SW480 (cell line): ENCODE data around the gene ZNF385C.
A peak's percentile ranks its signal among the peaks of the same experiment; 100 is the strongest.
"Not testable (repeated sequence)": the region's sequence is repeated elsewhere in the genome, so short reads cannot be mapped to it uniquely, and the experiment has no call there.

Source experiments
- DNase-seq: peaks from one replicate; pipeline ENCODE4 v3.0.0-alpha.2; 2016; ENCODE audit warnings: low spot score

ZNF385C gene

DNA sequence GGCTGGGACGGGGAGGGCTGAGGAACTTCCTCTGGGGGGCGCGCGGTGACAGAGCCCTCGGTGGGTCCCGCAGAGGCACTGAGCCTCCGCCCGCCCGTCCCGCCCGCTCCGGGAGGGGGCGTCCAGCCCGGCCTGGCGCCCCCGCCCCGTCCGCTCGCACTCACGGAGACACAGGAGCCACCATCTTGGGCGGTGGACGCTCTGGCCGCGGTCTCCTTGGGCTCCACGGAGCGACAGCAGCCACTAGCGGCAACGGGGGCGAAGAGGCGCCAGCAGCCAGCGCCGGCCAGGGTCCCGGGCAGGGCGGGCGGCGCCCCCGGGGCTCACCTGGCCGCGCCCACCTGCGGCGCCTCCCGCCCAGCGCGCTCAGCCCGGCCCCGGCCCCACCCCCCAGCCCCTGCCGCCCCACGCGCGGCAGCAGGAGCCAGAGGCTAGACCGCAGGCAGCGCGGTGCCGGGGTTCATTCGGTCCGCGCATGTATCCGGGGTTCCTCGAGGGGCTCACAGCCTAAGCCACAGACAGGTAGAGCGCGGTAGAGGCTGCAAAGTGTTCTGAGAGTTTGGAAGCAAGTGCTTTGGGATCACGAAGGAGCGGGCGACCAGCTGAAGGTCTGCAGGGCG lies 47.8 kb downstream of the ZNF385C start, which contains the start of gene C17orf113:
Gene C17orf113, minus strand, starts transcription at position 209 of the 620 bp plus-strand sequence. CDS start 7,225 bp downstream, outside the sequence.
- DNase-seq, result peak; percentile 66

DNA sequence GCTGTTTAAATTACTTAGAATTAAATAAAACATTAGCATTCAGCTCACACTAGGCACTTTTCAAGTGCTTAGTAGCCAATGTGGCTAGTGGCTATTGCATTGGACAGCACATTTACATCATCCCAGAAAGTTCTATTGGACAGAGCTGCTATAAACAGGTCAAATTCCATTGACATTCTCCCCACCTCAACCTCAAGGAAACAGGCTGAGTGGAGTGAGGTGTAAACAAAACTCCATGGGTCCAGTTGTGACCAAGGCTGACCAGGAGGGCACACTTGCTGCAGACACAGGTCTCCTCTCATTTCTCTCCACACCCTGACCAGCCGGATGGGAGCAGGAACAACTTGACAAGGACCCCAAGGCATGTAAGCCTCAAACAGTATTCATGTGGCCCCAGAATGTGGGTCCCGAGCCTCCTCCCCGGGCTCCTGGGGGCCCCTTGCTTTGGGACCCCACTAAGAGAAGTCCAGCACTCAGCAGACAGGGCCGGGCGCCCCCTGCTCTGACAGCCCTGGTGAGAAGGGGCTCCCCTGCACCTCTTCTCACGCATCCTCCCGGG lies 48.4 kb downstream of the ZNF385C start:
- DNase-seq, result peak; percentile 36

DNA sequence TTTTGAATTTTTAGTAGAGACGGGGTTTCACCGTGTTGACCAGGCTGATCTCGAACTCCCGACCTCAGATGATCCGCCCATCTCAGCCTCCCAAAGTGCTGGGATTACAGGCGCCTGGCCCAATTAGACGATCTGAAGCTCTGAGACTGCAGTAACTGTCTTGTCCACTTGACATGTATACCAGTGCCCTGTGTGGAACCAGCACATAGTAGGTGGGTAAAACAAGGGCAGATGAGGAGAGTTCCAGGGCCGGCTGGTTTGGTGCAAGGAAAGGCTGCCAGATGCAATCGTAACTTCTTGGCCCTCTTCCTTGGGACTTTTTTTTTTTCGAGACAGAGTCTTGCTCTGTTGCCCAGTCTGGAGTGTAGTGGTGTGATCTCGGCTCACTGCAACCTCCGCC lies 50.9 kb downstream of the ZNF385C start:
- no peak for DNase-seq

DNA sequence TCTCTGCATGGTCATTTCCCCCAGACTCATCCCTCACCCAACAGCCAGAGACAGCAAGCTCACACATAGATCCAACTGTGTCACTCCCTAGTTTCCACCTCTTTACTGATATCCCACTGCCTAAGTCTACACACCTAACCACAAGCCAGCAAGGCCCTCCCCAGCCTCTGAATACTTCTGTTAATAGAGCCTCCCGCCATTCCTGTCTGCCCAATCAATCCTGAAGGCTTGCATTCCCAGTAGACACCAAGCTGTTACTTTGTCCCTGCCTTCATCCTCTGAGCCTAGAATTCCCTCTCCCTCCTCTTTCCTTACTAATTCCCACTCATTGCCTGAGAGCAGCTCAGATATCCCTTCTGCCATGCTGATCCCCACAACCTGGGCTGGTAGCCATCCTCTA lies 52.6 kb downstream of the ZNF385C start:
- DNase-seq, result no peak

DNA sequence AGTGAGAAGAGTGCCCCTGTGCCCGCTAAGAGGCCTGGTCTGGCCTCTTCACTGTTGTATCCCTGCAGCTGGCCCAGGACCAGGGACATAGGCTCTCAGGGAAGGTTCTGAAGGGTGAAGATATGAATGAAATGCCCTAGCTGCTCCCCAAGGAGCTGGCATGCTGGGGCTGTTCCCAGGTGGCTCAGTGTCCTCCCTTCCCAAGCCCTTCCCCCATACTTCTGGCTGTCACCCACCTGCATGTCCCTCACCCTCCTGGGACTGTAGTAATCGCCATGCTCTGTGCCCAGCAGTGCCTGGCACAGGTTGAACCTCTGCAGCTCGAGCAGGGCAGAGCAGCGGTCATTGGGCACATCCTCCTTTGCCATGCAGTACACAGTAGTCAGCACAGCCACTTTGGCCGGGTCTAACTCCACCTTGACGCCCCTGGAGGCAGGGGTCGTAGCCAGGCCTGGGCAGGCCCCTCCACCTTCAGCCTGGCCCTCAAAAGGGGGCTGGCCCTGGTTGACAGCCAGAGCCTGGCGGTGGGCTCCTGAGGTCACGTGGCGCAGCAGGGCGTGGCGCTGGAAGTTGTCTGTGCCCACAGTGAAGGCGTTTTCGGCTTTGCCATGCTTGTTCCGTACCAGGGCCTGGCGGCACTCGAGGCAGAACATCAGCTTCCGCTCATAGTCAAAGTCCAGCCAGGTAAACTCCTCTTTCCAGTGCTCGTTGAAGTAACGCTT lies 55.5 kb downstream of the ZNF385C start:
- DNase-seq, result no peak

DNA sequence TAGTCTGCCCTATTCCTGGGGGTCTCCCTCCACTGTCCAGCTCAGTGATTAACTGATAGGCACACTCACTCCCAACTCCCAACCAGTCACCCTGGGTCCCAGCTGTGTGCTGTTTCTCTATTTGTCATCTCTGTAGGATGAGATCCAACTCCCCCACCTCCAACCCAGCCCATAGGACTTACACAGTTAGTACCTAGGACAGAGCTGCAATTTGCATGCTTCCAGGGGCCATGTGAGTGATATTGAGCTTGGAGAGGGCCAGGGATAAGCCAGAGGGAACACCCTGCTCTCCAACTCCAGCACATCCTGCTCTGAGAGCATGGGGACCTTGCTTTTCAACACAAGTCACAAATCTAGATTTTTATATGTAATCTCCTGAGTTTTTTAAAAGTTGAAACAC lies 56.7 kb downstream of the ZNF385C start:
- no peak for DNase-seq

DNA sequence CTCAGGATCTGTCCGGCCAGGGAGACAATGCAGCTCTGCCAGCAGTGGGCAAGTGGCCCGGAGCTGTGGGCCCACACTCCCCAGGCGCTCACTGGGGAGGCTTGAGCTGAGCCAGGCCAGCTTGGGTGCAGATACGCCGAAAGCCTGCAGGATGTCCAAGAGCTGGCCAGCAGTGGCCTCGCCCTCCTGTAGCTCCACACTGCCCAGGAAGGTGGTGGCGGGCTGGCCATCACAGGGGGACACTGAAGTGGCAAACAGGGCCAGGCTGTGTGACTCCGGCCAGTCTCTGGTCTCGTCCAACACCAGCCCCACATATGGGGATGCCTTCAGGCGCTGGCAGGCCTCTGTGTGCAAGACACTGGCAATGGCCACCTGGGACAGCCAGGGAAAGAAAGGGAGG lies 57.5 kb downstream of the ZNF385C start:
- no peak for DNase-seq

DNA sequence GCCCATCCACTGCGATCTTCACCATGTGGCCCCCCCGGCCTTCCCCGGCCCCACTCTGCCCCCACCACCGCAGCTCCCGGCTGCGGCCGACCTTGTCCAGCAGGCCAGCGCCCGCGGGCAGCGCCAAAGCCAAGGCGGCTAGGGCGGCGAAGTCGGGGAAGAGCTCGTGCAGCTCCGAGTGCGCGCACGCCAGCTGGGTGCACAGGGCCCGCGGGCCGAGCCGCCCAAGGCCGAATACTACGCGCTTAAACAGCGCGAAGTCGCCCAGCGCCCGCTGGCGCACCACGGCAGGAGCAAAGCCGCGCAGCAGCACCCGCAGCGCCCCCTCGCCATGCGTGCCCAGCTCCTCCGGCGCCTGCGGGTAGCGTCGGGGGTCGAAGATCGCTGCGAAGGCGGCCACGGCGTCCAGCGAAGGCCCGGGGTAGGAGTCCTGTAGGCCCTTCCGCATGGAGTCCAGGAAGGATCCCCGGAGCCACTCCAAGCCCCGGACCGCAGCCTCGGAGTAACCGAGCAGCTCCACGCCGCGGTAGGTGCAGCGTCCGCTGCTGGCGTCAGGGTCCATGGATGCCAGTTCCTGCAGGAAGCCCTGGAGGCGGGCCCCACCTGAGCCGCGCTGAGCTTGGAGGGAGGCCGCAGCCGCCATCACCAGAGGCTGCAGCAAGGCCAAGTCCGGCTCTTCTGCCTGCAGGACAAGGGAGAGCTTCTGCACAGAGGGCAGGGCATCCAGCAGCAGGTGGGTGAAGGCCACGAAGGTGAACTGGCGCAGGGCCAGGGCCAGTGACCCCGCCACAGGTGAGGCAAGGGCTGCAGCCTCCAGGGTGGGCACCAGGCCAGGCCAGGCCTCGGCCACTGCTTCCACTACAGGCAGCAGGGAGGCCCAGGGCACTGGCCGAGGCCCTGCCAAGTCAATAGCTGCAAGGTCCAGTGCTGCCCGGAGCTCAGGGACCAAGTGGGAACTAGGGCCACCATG lies 58.2 kb downstream of the ZNF385C start:
- DNase-seq, result no peak

DNA sequence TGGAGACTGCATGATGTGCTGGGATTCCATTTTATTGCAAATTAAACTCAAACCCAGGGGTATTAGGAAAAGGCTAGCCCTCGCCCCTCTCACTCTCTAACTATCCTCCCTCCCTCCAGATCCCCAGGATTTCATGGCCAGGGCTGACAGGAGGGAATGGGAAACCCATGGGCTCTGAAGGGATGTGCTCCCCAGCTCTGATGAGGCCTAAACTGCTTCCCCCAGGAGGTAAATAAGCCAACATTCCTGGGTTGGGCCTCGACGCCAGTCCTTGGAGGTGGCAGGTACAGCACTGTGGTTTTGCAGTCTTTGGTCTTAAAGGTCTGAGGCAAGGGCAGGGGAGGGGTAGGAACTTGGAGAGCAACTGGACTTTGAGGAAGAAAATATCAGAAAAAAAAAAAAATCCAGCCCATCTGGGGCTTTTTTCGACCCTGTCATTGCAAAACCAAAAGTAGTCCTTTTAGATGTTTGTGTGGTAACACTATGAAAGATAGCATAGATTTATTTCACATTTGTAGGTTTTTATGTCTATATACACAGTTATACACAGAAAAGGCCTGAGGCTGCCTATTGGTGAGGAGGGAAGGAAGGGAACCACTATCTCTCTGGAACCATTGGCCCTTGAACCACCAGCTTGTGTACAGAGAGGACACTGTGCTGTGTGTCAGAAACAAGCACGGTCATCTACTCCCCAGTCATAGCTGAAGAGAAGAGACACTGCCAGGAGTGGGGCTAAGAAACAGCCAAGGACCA lies 59.9 kb downstream of the ZNF385C start:
- no peak for DNase-seq

DNA sequence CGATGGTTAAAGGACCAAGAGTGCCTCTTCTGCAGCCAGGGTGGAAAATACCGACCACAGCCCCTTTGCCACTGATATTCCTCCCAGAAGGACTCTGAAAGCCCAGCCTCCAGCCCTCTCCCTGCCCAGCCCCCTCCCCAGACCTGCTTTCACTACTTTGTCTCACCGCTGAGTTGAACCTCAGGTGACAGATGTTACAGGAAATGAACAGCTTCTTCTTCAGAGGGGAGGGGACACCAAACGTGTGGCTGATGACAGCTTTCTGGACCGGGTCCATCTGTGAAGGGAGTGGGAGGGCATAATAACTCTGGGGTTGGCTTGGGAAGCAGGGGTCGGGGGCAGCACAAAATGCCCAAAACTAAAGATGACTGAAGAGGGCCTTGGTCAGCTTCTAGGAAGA lies 64.2 kb downstream of the ZNF385C start:
- no peak for DNase-seq

DNA sequence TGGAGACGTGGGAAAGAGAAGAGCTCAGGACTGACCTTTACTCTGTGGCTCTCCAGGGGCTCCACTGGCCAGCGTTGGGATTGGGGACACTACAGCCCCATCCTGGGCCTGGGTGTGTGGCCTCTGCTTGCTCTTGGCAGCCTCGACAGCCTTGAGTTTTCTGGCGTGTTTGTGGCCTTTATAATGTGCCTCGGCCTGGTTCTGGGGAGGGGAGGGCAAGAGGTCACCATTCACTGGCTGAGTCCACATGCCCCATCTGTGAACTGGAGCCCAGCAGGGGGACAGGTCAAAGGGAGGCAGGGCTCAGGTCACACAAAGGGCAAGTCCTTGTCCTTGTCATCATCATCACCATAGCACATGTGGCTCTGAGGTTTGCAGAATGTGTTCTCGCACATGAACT lies 66.7 kb downstream of the ZNF385C start:
- no peak for DNase-seq

DNA sequence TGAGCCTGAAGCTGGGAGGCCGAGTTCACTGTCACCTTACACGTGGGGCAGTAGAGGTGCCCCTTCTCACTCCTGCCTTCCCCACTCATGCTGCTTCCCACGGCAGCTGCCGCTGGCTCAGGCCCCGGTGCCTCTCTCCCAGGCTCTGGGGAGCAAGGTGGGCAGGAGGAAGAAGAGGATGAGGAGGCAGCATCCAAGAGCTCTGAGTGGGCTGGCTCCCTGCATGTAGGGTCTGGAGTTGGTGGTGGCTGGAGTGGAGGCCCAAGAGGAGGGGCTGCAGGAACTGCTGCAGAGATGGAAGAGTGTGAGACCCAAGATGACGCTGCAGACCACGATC lies 69.5 kb downstream of the ZNF385C start:
- no peak for DNase-seq

DNA sequence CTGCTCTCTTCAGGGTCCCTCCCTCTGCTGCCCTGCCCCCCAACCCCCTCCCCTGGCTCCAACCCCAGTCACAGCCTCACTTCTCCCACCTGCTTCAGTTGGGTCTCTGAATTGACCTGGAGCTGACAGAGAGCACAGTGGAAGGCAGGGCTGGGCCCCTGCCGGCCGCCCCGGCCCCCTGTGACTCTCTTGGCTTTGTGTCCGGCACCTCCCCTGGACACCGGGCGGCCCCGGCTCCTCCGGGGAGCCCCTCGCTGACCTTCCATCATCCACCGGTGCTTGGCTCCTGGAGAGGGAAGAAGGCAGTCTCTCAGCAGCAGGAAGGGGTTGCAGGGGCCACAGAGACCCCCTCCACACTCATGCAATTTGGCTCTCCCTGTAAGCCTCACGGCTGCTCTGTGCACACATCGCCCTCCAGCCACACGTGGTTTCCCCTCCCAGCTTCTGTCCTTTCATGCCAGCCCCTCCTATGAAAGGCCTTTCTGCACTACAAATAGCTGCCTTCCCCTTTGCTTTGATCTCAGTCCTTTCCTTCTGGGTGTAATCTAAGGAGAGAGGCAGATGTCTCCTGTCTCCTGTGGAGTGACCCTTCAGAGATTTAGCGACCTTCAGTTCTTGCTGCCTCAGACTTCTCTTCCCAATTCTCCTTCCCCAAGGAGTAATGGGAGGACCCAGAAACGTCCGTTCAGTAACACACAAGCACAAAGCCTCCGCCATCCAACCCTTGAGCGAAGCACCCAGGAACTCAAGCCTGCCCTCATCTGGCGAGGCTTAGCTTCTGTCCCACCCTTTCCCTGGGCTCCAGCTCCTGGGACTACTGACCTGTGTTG lies 70.1 kb downstream of the ZNF385C start:
- peak; percentile 35 for DNase-seq

DNA sequence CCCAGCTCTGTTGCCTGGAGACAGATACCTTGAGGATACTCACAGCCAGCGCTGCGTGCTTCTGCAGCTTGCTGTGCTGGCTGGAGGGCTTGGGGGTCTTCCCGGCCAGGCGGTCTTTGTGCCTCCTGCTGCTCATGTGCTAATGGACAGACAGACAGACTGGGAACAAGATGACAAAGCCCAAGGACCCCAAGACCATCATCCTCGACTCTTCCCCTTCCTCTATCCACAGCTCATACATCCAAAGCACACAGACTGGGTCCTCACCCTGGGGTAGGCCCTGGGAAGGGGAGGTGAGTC lies 70.7 kb downstream of the ZNF385C start:
- no peak for DNase-seq

DNA sequence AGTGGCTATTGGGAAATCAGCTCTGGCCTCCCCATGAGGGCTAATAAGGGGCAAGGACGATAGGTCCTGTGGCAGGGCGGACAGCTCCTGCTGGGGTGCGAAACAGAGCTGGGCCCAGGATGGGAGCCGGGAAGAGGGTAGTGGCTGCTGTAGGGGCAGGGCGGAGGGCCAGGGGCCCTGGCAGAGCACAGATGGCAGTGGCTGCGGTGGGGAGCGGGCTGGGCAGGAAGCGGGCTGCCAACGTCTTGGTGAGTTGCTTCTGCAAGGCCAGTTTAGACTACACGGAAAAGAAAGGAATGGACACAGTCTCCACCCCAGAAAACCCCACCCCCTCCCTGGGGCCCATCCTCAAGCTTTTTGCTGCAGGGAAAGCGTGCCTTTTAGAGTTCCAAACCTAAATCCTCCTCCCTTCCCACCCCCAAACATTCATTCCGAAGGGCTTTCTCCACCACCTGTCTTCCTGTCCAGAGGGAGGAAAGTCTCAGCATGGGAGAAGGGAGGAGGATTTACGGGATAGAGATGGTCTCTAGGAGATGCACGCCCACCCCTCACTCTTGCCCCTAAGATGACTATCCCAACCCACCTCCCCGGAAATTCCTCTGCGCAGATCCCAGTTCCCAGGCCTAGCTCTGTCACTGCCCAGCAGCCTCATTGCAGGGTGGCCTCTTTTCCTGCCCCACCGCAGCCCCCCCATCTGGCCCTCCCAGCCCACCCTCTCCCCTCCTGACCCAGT lies 71.2 kb downstream of the ZNF385C start:
- DNase-seq, result no peak

DNA sequence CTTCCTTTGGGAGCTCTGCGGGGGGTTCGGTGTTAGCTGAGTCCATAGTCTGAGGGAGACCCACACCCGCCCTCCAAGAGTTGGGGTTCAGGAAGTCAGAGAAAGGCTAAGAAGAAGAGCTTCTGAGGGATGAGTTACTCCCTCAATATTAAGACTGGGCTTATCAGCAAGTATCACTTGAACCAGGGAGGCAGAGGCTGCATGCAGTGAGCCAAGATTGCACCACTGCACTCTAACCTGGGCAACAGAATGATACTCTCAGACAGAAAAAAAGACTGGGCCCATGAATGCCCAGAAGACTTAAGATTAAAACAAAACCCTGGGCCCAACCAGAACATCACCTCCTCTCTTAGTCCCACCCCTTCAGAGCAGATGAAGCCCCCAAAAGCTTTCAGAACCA lies 72.3 kb downstream of the ZNF385C start:
- no peak for DNase-seq

DNA sequence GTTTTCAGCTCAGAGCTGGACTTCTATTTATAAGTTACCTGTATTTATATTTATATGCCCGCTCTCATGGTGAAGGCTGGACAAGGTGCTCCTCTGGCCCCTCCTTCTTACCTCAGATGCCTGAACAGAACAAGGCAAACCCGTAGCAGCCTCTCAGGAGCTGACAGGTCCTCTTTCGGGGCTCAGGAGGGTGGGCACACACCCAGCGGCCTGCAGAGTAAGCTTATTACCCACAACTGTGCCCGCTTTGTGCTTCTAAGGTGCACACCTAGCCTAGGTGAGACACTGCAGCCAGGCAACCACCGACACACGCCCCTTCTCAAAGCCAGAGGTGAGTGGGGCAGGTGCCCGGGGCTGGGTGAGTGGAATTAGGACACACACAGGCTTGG lies 73.1 kb downstream of the ZNF385C start:
- DNase-seq, result no peak

DNA sequence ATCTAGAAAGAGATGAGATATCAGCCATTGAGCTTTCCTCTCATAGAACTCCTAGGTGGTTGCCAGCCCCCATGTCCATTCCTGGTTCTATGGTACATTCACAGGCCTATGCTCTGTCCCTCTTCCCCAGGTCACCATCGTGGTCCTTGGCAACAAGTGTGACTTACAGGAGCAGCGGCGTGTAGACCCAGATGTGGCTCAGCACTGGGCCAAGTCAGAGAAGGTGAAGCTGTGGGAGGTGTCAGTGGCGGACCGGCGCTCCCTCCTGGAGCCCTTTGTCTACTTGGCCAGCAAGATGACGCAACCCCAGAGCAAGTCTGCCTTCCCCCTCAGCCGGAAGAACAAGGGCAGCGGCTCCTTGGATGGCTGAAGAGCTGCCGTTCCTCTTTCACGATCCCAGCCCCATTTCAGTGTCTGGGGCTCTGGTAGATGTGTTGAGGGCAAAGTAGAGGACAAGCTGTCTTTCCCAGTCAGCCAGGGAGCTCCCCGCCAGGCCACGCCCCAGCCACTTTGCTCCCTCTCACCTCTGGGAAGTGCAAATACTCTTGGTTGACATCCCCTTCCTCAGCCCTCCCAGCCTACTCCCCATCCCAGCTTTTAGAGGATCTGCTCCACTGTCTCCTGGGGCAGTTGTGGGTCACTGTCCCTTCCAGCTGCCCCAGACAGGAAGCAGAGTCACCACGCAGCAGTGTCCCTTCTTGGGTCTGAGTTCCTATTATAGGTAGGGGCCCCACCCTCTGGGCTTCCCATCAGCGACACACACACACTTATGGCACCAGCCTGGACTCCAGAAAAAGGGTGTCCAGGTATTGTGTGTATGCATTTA lies 74.5 kb downstream of the ZNF385C start:
- DNase-seq, result no peak

DNA sequence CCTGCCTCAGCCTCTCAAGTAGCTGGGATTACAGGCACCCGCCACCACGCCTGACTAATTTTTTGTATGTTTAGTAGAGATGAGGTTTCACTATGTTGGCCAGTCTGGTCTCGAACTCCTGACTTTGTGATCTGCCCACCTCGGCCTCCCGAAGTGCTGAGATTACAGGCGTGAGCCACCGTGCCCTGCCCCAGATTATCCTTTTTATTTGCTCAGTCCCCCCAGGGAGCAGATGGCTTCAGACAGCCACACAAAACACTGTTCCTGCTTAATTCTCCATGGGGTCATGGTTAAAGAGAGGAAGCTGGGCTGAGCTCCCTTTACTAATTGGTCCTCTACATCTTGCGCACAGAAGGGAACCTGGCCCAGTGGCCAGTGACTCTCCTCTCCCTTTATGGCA lies 77.4 kb downstream of the ZNF385C start:
- DNase-seq, result not testable (repeated sequence)
